Stomach (tissue), 4 donors: ENCODE results near the gene GLRX2.

ENCODE experiments used
- POLR2A ChIP-seq, 4 donors: fragments of 450-650 bp; IDR thresholded peaks; one replicate each; pipeline ENCODE4 v1.6.1; 2016; ENCODE audit warnings: antibody characterized with exemption in 4 of 4, control low read depth in 2 of 4, mild to moderate bottlenecking in 1 of 4, moderate library complexity in 1 of 4
- TF ChIP-seq, protein P1 (sequence below), 7 experiments: fragments of 450-650 bp in 4 of 7; fragments of 200-600 bp in 3 of 7; sonication (generic) in 3 of 7; IDR thresholded peaks; one replicate each; pipeline ENCODE4 v1.5.1; 2016 to 2019; ENCODE audit warnings: antibody characterized with exemption in 7 of 7, control low read depth in 2 of 7, mild to moderate bottlenecking in 1 of 7

DNA sequence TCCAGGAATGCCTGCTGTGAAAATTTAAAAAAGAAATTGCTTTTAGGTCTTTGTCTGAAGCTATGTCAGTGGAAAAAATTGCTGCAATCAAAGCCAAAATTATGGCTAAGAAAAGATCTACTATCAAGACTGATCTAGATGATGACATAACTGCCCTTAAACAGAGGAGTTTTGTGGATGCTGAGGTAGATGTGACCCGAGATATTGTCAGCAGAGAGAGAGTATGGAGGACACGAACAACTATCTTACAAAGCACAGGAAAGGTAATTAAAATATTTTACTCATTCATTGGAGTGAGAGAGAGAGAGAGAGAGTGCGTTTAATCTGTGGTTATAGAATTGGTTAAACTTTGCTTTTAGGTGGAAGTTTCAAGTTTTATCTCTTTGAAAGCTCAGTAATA lies 36.6 kb upstream of the GLRX2 start:
- TF ChIP-seq, protein P1, sequence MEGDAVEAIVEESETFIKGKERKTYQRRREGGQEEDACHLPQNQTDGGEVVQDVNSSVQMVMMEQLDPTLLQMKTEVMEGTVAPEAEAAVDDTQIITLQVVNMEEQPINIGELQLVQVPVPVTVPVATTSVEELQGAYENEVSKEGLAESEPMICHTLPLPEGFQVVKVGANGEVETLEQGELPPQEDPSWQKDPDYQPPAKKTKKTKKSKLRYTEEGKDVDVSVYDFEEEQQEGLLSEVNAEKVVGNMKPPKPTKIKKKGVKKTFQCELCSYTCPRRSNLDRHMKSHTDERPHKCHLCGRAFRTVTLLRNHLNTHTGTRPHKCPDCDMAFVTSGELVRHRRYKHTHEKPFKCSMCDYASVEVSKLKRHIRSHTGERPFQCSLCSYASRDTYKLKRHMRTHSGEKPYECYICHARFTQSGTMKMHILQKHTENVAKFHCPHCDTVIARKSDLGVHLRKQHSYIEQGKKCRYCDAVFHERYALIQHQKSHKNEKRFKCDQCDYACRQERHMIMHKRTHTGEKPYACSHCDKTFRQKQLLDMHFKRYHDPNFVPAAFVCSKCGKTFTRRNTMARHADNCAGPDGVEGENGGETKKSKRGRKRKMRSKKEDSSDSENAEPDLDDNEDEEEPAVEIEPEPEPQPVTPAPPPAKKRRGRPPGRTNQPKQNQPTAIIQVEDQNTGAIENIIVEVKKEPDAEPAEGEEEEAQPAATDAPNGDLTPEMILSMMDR (IDR thresholded peaks at IDR 0.05) = no peak
- TF ChIP-seq POLR2A (IDR thresholded peaks at IDR 0.05) = no peak
